GM18498 (cell line): ENCODE data around the gene ADAMTS7.
"Not testable (repeated sequence)": the region's sequence is repeated elsewhere in the genome, so short reads cannot be mapped to it uniquely, and the experiment has no call there.

Source experiments
- ATAC-seq: cut with Tn5 transposase; IDR thresholded peaks from one replicate; pipeline ENCODE4 v1.9.1; 2021; ENCODE audit warnings: mild to moderate bottlenecking, moderate library complexity; ENCODE audit not compliant: unreplicated experiment

The ADAMTS7 gene

GRCh38 chr15:78732634-78733033 is 78.6 kb downstream of the ADAMTS7 start:
- ATAC-seq = no peak

- ATAC-seq = no peak
These were observed 80.3 kb downstream of the ADAMTS7 start for GRCh38 chr15:78730955-78731354.

- ATAC-seq = not testable (repeated sequence)
These were observed 82.8 kb downstream of the ADAMTS7 start for GRCh38 chr15:78728427-78728826.

- no peak for ATAC-seq
These were observed 83.7 kb downstream of the ADAMTS7 start for GRCh38 chr15:78727561-78727960.

- ATAC-seq = no peak
These were observed 84.3 kb downstream of the ADAMTS7 start for GRCh38 chr15:78726870-78727551.

- not testable (repeated sequence) for ATAC-seq
These were observed 91.3 kb downstream of the ADAMTS7 start for GRCh38 chr15:78719819-78720450.

GRCh38 chr15:78718837-78719236 is 92.4 kb downstream of the ADAMTS7 start:
- no peak for ATAC-seq

- ATAC-seq = no peak
These were observed 93.2 kb downstream of the ADAMTS7 start for GRCh38 chr15:78717956-78718656.

- no peak for ATAC-seq
These were observed 94.6 kb downstream of the ADAMTS7 start for GRCh38 chr15:78716651-78717050.

GRCh38 chr15:78715930-78716329 is 95.3 kb downstream of the ADAMTS7 start:
- ATAC-seq = no peak

GRCh38 chr15:78715434-78715833 is 95.8 kb downstream of the ADAMTS7 start:
- ATAC-seq = no peak

GRCh38 chr15:78714890-78715289 is 96.4 kb downstream of the ADAMTS7 start:
- no peak for ATAC-seq

- no peak for ATAC-seq
These were observed 98.3 kb downstream of the ADAMTS7 start for GRCh38 chr15:78712797-78713515.

GRCh38 chr15:78711638-78712037 is 99.6 kb downstream of the ADAMTS7 start:
- no peak for ATAC-seq

GRCh38 chr15:78709263-78709882 is 101.9 kb downstream of the ADAMTS7 start:
- no peak for ATAC-seq
